HFF-Myc (cell line): ENCODE results near the gene TMEM167A.

Experiments used
- DNase-seq: peaks from one replicate; pipeline ENCODE4 v3.0.0-alpha.2; 2011; ENCODE audit warnings: low read depth; ENCODE audit errors: extremely low read depth
- H3K4me3 ChIP-seq: replicated peaks from 2 replicates; pipeline ENCODE4 v1.5.1; 2011; ENCODE audit warnings: low read depth, mild to moderate bottlenecking, control low read depth, low read length
- CTCF ChIP-seq: IDR thresholded peaks from 2 replicates; pipeline ENCODE4 v1.5.1; 2012; ENCODE audit warnings: mild to moderate bottlenecking, low read depth, low read length, control low read depth; ENCODE audit errors: missing control alignments

TMEM167A gene

DNA sequence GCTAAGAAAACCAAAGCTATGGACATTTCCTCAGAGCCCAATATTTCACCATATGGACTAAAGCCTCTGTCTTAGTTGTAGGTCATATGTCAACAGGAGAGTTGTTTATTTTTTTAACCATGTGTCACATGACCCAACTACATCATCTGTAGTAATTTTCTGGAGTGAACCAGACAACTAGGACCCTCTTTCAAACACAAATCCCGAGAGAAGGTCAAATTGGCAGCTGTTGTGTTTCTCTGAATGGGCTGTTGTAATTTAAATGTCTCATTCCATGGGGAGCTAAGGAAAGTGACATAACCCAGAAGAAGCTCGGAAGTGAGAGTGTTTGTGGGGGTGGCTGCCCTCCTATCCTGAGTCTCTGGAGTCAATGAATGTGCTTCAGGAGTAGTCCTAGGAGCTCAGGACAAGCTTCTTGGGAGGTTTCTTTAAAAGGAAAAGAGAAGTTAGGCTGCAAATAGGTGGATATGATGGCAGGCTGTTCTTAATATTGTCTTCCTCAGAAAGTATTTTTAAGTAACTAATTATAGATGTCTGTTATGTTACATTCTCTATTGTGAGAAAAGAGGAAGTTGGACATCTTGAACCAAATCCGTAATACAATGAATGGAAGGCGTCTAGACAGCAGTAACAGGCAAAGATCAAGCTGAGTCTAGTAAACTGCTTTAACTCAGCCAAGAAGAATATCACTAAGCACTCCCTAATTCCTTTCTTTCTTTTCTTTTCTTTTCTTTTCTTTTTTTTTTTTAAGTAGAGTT lies 50.1 kb downstream of the TMEM167A start:
- no peak for TF ChIP-seq CTCF
- DNase-seq = no peak
- H3K4me3 ChIP-seq = no peak overlapping the region

DNA sequence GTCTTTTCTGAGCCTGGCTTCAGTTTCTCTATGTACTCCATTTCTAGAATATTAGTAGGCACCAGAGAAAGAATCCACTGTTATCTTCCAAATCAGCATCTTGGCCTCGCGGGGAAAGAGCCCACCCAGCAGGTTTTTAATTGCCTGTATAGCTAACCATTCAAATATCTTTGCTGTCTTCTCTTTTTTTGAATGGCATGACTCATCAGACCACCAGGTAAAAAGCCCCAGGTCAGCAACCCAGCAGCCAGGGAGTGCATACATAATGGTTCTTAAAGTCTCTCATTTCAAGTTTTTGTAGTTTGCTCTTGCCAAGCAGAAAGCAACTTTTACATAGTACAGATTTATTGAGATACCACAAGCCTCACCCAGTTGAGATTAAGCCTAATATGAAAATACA lies 50.7 kb downstream of the TMEM167A start:
- no peak overlapping the region for H3K4me3 ChIP-seq
- TF ChIP-seq CTCF = no peak
- no peak for DNase-seq

DNA sequence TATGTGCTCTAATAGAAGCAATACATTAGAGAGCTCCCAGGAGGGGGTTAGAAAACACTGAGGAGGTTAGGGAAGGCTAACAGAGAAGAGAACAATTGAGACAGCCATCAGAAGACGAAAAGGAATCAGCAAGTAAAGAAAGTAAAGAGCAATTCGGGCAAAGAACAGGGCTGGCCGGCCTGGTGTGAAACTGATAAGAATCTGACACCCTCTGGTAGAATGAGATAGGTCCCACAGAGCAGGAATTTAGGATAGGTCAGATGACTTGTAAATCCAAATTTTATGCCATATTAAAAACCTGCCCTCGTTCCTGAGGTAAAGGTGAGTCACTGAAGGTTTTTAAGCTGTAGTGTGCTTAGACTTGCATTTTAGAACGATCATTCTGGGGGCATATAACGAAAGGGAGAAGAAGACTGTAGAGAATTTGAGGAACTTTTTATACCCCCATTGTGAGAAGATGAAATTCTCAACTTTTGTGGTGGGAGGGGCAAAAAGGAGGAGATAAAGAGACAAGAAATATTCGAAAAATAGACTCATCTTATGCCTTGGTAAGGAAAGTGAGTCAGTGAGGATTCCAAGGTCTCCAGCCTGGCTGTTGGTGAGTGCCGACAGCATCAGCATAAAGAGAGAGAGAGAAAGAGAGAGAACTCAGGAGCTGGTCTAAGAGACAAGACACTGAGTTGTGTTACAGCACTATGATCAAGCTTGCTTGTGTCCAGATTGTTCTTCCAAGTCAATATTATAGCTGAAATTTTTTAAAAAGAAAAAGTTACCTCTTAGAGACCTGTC lies 51.3 kb downstream of the TMEM167A start:
- no peak overlapping the region for H3K4me3 ChIP-seq
- TF ChIP-seq CTCF = no peak
- DNase-seq = no peak

GRCh38 chr5:83022334-83022733 lies 54.9 kb downstream of the TMEM167A start:
- no peak overlapping the region for H3K4me3 ChIP-seq
- no peak for DNase-seq
- TF ChIP-seq CTCF = no peak

DNA sequence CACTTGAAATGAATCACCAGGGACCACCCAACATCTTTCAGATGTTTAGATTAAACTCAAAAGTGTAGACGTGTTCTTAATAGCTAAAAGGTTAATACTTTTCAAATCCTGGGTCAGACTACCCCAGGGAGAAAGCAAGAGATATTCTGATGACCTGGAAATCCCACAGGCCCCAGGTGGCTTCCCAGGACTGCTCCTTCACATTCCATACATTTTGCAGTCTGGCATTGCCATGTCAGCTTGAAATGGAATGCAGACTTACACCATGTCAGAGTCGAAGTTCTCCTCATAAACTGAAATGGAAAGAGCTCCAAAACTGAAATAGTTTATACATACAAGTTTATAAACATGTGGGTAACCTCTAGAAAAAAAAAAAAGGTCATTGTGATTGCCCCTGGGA lies 61.5 kb downstream of the TMEM167A start:
- no peak for DNase-seq
- H3K4me3 ChIP-seq = no peak overlapping the region
- TF ChIP-seq CTCF = no peak

DNA sequence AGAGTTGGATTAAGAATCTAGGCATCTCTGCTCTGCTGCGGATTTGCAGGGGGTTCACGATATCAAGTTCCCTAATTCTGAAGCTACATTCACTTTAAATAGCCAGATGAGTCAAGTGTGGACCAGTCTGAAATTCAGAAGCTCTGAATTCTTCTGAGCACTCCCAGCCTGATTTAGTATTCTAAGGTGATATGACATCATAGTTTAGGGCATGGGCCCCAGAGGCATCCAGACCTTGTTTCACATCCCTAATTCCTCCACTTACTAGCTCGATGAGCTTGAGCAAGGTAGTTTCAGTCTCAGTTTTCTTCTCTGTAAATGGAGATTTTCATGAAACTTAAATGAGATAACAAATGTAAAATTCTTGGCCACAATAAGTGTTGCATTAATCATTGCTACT lies 65.2 kb downstream of the TMEM167A start:
- H3K4me3 ChIP-seq = no peak overlapping the region
- no peak for DNase-seq
- TF ChIP-seq CTCF = no peak
